ENCODE measurements around the gene CLDN6. TPM values are rescaled to one million over a fixed set of nuclear protein-coding genes. Genes with fewer than 3 reads are reported as not detected.

Gene CLDN6
- total RNA-seq, 1 experiment from 2014 or later: 0.49 TPM

GRCh38 chr16:3013491-3013951 lies 4.5 kb downstream of the CLDN6 start:
- H3K9ac ChIP-seq (ENCODE audit: low read length): peak overlapping the region; percentile 48
- intact Hi-C loops (cut with micrococcal nuclease): no loop called here
- ChIA-PET POLR2A (interaction anchor here (1.0 kb wide), 1 partner anchor 9 kb away, joined by 5 read pairs; no protein-coding TSS in a partner anchor), CTCF (interaction anchor here (1.0 kb wide), 1 partner anchor 10 kb away, joined by 3 read pairs; no protein-coding TSS in a partner anchor), RAD21 (ENCODE audit: low non-redundant PET in 1 of 2, low total read pairs in 2 of 2, uncharacterized antibody in 2 of 2, unreplicated experiment in 2 of 2) (no interaction called here)
- no peak for DNase-seq (ENCODE audit: low read depth, low spot score)
- peak overlapping the region; percentile 79 for H3K4me2 ChIP-seq (ENCODE audit: low read length)
- peak overlapping the region in 1 of 2 experiments; percentile 22; a peak in 1 of 4 replicates for H3K4me3 ChIP-seq (replicated peaks in 1 of 2; ENCODE audit: low read depth in 1 of 2, low read length in 2 of 2)
- H3K9me3 ChIP-seq (ENCODE audit: control insufficient read depth in 1 of 2, insufficient read depth in 1 of 2, low read depth in 1 of 2, low read length in 2 of 2): no peaks in the 10 kb centered on the region
- no peaks in the 10 kb centered on the region for H4K20me1 ChIP-seq (ENCODE audit: insufficient read depth)
- H3K79me2 ChIP-seq (ENCODE audit: insufficient read depth, low read length): no peaks in the 10 kb centered on the region
- BruUV-seq (replicated peaks): no TSS peak
- peak; percentile 35 for ATAC-seq
- H3K27me3 ChIP-seq (ENCODE audit: insufficient read depth, low read length): no peaks in the 10 kb centered on the region
- no peak overlapping the region for H2AFZ ChIP-seq (ENCODE audit: low read depth, low read length, poor library complexity, severe bottlenecking)
- peak overlapping the region; percentile 37; the same call in 1 of the 2 replicates for H3K27ac ChIP-seq (ENCODE audit: low read depth, low read length)
- TF ChIP-seq MAX (IDR thresholded peaks at IDR 0.05): no peak
- TF ChIP-seq CTCF (IDR thresholded peaks at IDR 0.05 in 2 of 3, conservative IDR thresholded peaks at IDR 0.05 in 1 of 3; ENCODE audit: borderline replicate concordance in 1 of 3, insufficient read depth in 1 of 3, low read depth in 2 of 3, low read length in 2 of 3): peak in 1 of 3 experiments; percentile 8; a peak in 1 of 6 replicates
- TF ChIP-seq ZFX (IDR thresholded peaks at IDR 0.05): 0 out of 2 replicates have a peak, but pooled peaks have one; percentile 25
- H3K4me1 ChIP-seq (ENCODE audit: control insufficient read depth in 1 of 2, insufficient read depth in 2 of 2, low read length in 2 of 2): peaks cover 52 to 84% of the 10 kb centered on the region in 2 experiments
- no peaks in the 10 kb centered on the region for H3K9me2 ChIP-seq (ENCODE audit: insufficient read depth)
- H3K36me3 ChIP-seq (ENCODE audit: control insufficient read depth in 1 of 2, insufficient read depth in 2 of 2, low read length in 2 of 2): no peaks in the 10 kb centered on the region

GRCh38 chr16:3012828-3013420 lies 5.1 kb downstream of the CLDN6 start, which contains the start of gene CLDN9:
TSS of gene CLDN9 (plus strand) at chr16:3012923. CDS start at chr16:3013363, 440 bp downstream.
- TF ChIP-seq MAX (IDR thresholded peaks at IDR 0.05) (no peak), JUND (IDR thresholded peaks at IDR 0.05) (no peak), SIN3A (IDR thresholded peaks at IDR 0.05; ENCODE audit: low read depth) (no peak), POLR2A (IDR thresholded peaks at IDR 0.05; ENCODE audit: borderline replicate concordance, extremely low read depth, insufficient read depth, insufficient read length) (no peak), EGR1 (IDR thresholded peaks at IDR 0.05; ENCODE audit: low read depth) (no peak), CTCF (IDR thresholded peaks at IDR 0.05 in 2 of 3, conservative IDR thresholded peaks at IDR 0.05 in 1 of 3; ENCODE audit: borderline replicate concordance in 1 of 3, insufficient read depth in 1 of 3, low read depth in 2 of 3, low read length in 2 of 3) (no peak), POLR2AphosphoS5 (IDR thresholded peaks at IDR 0.05; ENCODE audit: low read depth, low read length) (peak; percentile 48)
- Histone ChIP-seq H3K36me3 (ENCODE audit: control insufficient read depth in 1 of 2, insufficient read depth in 2 of 2, low read length in 2 of 2) (no peaks in the 10 kb centered on the region), H3K9ac (ENCODE audit: low read length) (peak within 1 kb of the TSS; percentile 48), H3K27me3 (ENCODE audit: insufficient read depth, low read length) (no peaks in the 10 kb centered on the region), H3K4me3 (replicated peaks in 1 of 2; ENCODE audit: low read depth in 1 of 2, low read length in 2 of 2) (peak within 1 kb of the TSS in 1 of 2 experiments; percentile 22; a peak in 2 of 4 replicates), H3K4me1 (ENCODE audit: control insufficient read depth in 1 of 2, insufficient read depth in 2 of 2, low read length in 2 of 2) (peaks cover 52 to 84% of the 10 kb centered on the region in 2 experiments), H3K27ac (ENCODE audit: low read depth, low read length) (peak within 1 kb of the TSS; percentile 37; the same call in 1 of the 2 replicates), H3K4me2 (ENCODE audit: low read length) (peak within 1 kb of the TSS; percentile 79), H3K9me3 (ENCODE audit: control insufficient read depth in 1 of 2, insufficient read depth in 1 of 2, low read depth in 1 of 2, low read length in 2 of 2) (no peaks in the 10 kb centered on the region), H3K79me2 (ENCODE audit: insufficient read depth, low read length) (no peaks in the 10 kb centered on the region), H3K9me2 (ENCODE audit: insufficient read depth) (no peaks in the 10 kb centered on the region), H4K20me1 (ENCODE audit: insufficient read depth) (no peaks in the 10 kb centered on the region), H2AFZ (ENCODE audit: low read depth, low read length, poor library complexity, severe bottlenecking) (no peak within 1 kb of the TSS)
- DNase-seq (ENCODE audit: low read depth, low spot score) (no peak), ATAC-seq (peak; percentile 64)
- ChIA-PET CTCF (interaction anchor here (1.0 to 1.2 kb wide), 2 partner anchors 10 to 15 kb away, joined by 3 to 4 read pairs; no protein-coding TSS in a partner anchor), RAD21 (ENCODE audit: low non-redundant PET in 1 of 2, low total read pairs in 2 of 2, uncharacterized antibody in 2 of 2, unreplicated experiment in 2 of 2) (no interaction called here), POLR2A (interaction anchor here (1.8 kb wide), 1 partner anchor 8 kb away, joined by 9 read pairs; the partner anchor contains the start of gene TNFRSF12A)
- BruUV-seq (replicated peaks): no TSS peak
- intact Hi-C loops (cut with micrococcal nuclease): no loop called here

Measured in HCT116 (cell line).